Measurements from ENCODE around the gene EVPLL.
"Not testable (repeated sequence)": the region's sequence is repeated elsewhere in the genome, so short reads cannot be mapped to it uniquely, and the experiment has no call there.

DNA sequence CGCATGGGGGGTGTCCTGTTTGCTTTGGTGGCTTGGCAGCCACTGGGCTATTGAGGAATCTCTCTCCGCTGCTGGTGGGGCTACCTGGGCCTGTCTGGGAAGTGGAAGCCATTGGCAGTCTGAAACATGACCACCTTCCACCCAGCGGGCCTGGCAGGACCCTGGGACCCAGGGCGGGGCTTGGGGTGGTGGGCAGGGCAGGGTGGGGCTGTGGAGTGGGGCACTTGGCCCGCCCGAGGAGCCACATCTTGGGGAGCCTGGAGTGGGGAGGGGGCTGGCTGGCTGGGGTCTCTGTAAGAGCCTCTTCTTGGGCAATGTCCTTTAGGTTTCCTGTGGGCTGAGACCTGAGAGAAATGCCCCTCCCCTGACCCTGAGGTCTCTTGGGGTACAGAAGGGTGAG, 48.0 kb downstream of the EVPLL start:
- TF ChIP-seq EP300 (IDR thresholded peaks at IDR 0.05); POLR2A (IDR thresholded peaks at IDR 0.05; ENCODE audit: low read depth): not testable (repeated sequence)
- TF ChIP-seq, protein P1, sequence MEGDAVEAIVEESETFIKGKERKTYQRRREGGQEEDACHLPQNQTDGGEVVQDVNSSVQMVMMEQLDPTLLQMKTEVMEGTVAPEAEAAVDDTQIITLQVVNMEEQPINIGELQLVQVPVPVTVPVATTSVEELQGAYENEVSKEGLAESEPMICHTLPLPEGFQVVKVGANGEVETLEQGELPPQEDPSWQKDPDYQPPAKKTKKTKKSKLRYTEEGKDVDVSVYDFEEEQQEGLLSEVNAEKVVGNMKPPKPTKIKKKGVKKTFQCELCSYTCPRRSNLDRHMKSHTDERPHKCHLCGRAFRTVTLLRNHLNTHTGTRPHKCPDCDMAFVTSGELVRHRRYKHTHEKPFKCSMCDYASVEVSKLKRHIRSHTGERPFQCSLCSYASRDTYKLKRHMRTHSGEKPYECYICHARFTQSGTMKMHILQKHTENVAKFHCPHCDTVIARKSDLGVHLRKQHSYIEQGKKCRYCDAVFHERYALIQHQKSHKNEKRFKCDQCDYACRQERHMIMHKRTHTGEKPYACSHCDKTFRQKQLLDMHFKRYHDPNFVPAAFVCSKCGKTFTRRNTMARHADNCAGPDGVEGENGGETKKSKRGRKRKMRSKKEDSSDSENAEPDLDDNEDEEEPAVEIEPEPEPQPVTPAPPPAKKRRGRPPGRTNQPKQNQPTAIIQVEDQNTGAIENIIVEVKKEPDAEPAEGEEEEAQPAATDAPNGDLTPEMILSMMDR (IDR thresholded peaks at IDR 0.05): not testable (repeated sequence)

Data from esophagus muscularis mucosa (tissue), 4 donors.